ENCODE data around the gene AUH. TPM values are rescaled to one million over a fixed set of nuclear protein-coding genes. Genes with fewer than 3 reads are reported as not detected.

AUH gene
- total and polyA plus RNA-seq, 4 experiments from 2014 or later = 9.9 to 25.2 (median 20.7) TPM

- H3K9me3 Mint-ChIP-seq = peaks cover 0 to 21% (median 13%) of the 10 kb centered on the region in 8 donors
- H3K27ac Mint-ChIP-seq = no peak overlapping the region
- peaks cover 9 to 14% of the 10 kb centered on the region in 2 donors for H3K36me3 Mint-ChIP-seq
- H3K4me1 Mint-ChIP-seq = peaks cover 12 to 29% (median 18%) of the 10 kb centered on the region in 4 donors
- no peaks in the 10 kb centered on the region for H3K27me3 Mint-ChIP-seq
- no peak for DNase-seq
- ChIA-PET POLR2A (ENCODE audit: partially characterized antibody) (no interaction called here), CTCF (ENCODE audit: partially characterized antibody) (interaction anchor here (0.7 to 1.0 kb wide), 4 partner anchors 13 to 229 kb away, joined by 3 to 4 read pairs (median 3); no protein-coding TSS in a partner anchor)
- Histone ChIP-seq H3K27ac (ENCODE audit: low read depth, low read length) (no peak overlapping the region), H3K27me3 (ENCODE audit: insufficient read depth, low read length) (no peaks in the 10 kb centered on the region), H3K9me3 (ENCODE audit: control insufficient read depth in 1 of 2, low read length in 2 of 2) (no peaks in the 10 kb centered on the region), H3K4me3 (ENCODE audit: low read length in 2 of 2) (no peak overlapping the region), H3K4me1 (ENCODE audit: insufficient read depth, low read length) (peaks cover 27% of the 10 kb centered on the region), H3K36me3 (ENCODE audit: insufficient read depth, low read length) (no peaks in the 10 kb centered on the region)
- H3K4me3 Mint-ChIP-seq = no peak overlapping the region
- intact Hi-C loops (cut with micrococcal nuclease) = no loop called here
These were observed 164.2 kb downstream of the AUH start for GRCh38 chr9:91197232-91198181.

GRCh38 chr9:91196103-91196950, 165.4 kb downstream of the AUH start:
- Histone ChIP-seq H3K4me1 (ENCODE audit: insufficient read depth, low read length) (peaks cover 30% of the 10 kb centered on the region), H3K4me3 (ENCODE audit: low read length in 2 of 2) (no peak overlapping the region), H3K9me3 (ENCODE audit: control insufficient read depth in 1 of 2, low read length in 2 of 2) (no peaks in the 10 kb centered on the region), H3K27ac (ENCODE audit: low read depth, low read length) (no peak overlapping the region), H3K36me3 (ENCODE audit: insufficient read depth, low read length) (no peaks in the 10 kb centered on the region), H3K27me3 (ENCODE audit: insufficient read depth, low read length) (no peaks in the 10 kb centered on the region)
- Mint-ChIP-seq H3K36me3 (peaks cover 6 to 9% of the 10 kb centered on the region in 2 donors), H3K4me1 (peaks cover 16 to 38% (median 23%) of the 10 kb centered on the region in 4 donors), H3K27me3 (no peaks in the 10 kb centered on the region), H3K9me3 (peaks cover 0 to 10% (median 6%) of the 10 kb centered on the region in 8 donors), H3K4me3 (no peak overlapping the region), H3K27ac (no peak overlapping the region)
- CTCF ChIA-PET (ENCODE audit: partially characterized antibody) = interaction anchor here (0.9 kb wide), 1 partner anchor 96 kb away, joined by 3 read pairs; no protein-coding TSS in a partner anchor
- POLR2A ChIA-PET (ENCODE audit: partially characterized antibody) = interaction anchor here (0.7 kb wide), 1 partner anchor 61 kb away, joined by 3 read pairs; no protein-coding TSS in a partner anchor
- intact Hi-C loops (cut with micrococcal nuclease) = no loop called here
- DNase-seq = no peak

- Mint-ChIP-seq H3K9me3 (peaks cover 0 to 5% (median 1%) of the 10 kb centered on the region in 8 donors), H3K27ac (peak overlapping the region in 1 of 7 donors; percentile 72), H3K36me3 (peaks cover 4 to 6% of the 10 kb centered on the region in 2 donors), H3K4me1 (peaks cover 16 to 38% (median 23%) of the 10 kb centered on the region in 4 donors), H3K4me3 (peak overlapping the region in 2 of 8 donors; percentile 17 to 39), H3K27me3 (no peaks in the 10 kb centered on the region)
- no peak for DNase-seq
- intact Hi-C loops (cut with micrococcal nuclease) = loop anchor here (2.0 kb wide), 2 partner anchors 13 to 95 kb away; no protein-coding TSS in a partner anchor
- no peak overlapping the region for H3K27ac ChIP-seq (ENCODE audit: low read depth, low read length)
- H3K36me3 ChIP-seq (ENCODE audit: insufficient read depth, low read length) = no peaks in the 10 kb centered on the region
- peaks cover 30% of the 10 kb centered on the region for H3K4me1 ChIP-seq (ENCODE audit: insufficient read depth, low read length)
- ChIA-PET CTCF (ENCODE audit: partially characterized antibody) (no interaction called here), POLR2A (ENCODE audit: partially characterized antibody) (interaction anchor here (1.9 kb wide), 1 partner anchor 21 kb away, joined by 5 read pairs; no protein-coding TSS in a partner anchor)
- H3K4me3 ChIP-seq (ENCODE audit: low read length in 2 of 2) = no peak overlapping the region
- no peaks in the 10 kb centered on the region for H3K9me3 ChIP-seq (ENCODE audit: control insufficient read depth in 1 of 2, low read length in 2 of 2)
- no peaks in the 10 kb centered on the region for H3K27me3 ChIP-seq (ENCODE audit: insufficient read depth, low read length)
These were observed 166.2 kb downstream of the AUH start for GRCh38 chr9:91195372-91196012.

- Mint-ChIP-seq H3K4me3 (peak overlapping the region; percentile 87 to 96 (median 91)), H3K36me3 (peaks cover 0 to 2% of the 10 kb centered on the region in 2 donors), H3K9me3 (peaks cover 0 to 2% (median 0%) of the 10 kb centered on the region in 8 donors), H3K27me3 (no peaks in the 10 kb centered on the region), H3K27ac (peak overlapping the region; percentile 84 to 95 (median 89)), H3K4me1 (peaks cover 16 to 38% (median 23%) of the 10 kb centered on the region in 4 donors)
- CTCF ChIA-PET (ENCODE audit: partially characterized antibody) = interaction anchor here (1.3 kb wide), 1 partner anchor 232 kb away, joined by 3 read pairs; no protein-coding TSS in a partner anchor
- POLR2A ChIA-PET (ENCODE audit: partially characterized antibody) = interaction anchor here (0.6 to 2.0 kb wide), 5 partner anchors 19 to 167 kb away, joined by 3 to 6 read pairs (median 5); no protein-coding TSS in a partner anchor
- no peak overlapping the region for H3K27ac ChIP-seq (ENCODE audit: low read depth, low read length)
- H3K36me3 ChIP-seq (ENCODE audit: insufficient read depth, low read length) = no peaks in the 10 kb centered on the region
- H3K4me3 ChIP-seq (ENCODE audit: low read length in 2 of 2) = peak overlapping the region; percentile 38 to 56
- peaks cover 30% of the 10 kb centered on the region for H3K4me1 ChIP-seq (ENCODE audit: insufficient read depth, low read length)
- intact Hi-C loops (cut with micrococcal nuclease) = loop anchor here (1.0 to 5.0 kb wide), 5 partner anchors 15 to 230 kb away; partner anchors contain the start of gene AUH
- DNase-seq = peak; percentile 68 to 75 (median 71)
- no peaks in the 10 kb centered on the region for H3K9me3 ChIP-seq (ENCODE audit: control insufficient read depth in 1 of 2, low read length in 2 of 2)
- H3K27me3 ChIP-seq (ENCODE audit: insufficient read depth, low read length) = no peaks in the 10 kb centered on the region
These were observed 167.9 kb downstream of the AUH start for GRCh38 chr9:91193658-91194391.

- Mint-ChIP-seq H3K36me3 (no peaks in the 10 kb centered on the region), H3K4me1 (peaks cover 16 to 38% (median 23%) of the 10 kb centered on the region in 4 donors), H3K27me3 (no peaks in the 10 kb centered on the region), H3K9me3 (peaks cover 0 to 6% (median 0%) of the 10 kb centered on the region in 8 donors), H3K27ac (peak overlapping the region; percentile 61 to 95 (median 87)), H3K4me3 (peak overlapping the region; percentile 87 to 96 (median 91))
- Histone ChIP-seq H3K27me3 (ENCODE audit: insufficient read depth, low read length) (no peaks in the 10 kb centered on the region), H3K9me3 (ENCODE audit: control insufficient read depth in 1 of 2, low read length in 2 of 2) (no peaks in the 10 kb centered on the region), H3K4me1 (ENCODE audit: insufficient read depth, low read length) (peaks cover 30% of the 10 kb centered on the region), H3K36me3 (ENCODE audit: insufficient read depth, low read length) (no peaks in the 10 kb centered on the region), H3K27ac (ENCODE audit: low read depth, low read length) (no peak overlapping the region), H3K4me3 (ENCODE audit: low read length in 2 of 2) (peak overlapping the region; percentile 38 to 56)
- peak in 2 of 5 donors; percentile 16 to 68 for DNase-seq
- ChIA-PET POLR2A (ENCODE audit: partially characterized antibody) (interaction anchor here (0.6 to 2.0 kb wide), 3 partner anchors 29 to 168 kb away, joined by 3 to 6 read pairs (median 5); no protein-coding TSS in a partner anchor), CTCF (ENCODE audit: partially characterized antibody) (interaction anchor here (1.0 kb wide), 1 partner anchor 233 kb away, joined by 4 read pairs; no protein-coding TSS in a partner anchor)
- intact Hi-C loops (cut with micrococcal nuclease) = loop anchor here (1.0 to 5.0 kb wide), 3 partner anchors 42 to 231 kb away; partner anchors contain the start of gene AUH
These were observed 168.5 kb downstream of the AUH start for GRCh38 chr9:91193087-91193657.

Measured in CD4-positive, alpha-beta memory T cell (primary cell).